Measurements from ENCODE around the gene KHDC4.

DNA sequence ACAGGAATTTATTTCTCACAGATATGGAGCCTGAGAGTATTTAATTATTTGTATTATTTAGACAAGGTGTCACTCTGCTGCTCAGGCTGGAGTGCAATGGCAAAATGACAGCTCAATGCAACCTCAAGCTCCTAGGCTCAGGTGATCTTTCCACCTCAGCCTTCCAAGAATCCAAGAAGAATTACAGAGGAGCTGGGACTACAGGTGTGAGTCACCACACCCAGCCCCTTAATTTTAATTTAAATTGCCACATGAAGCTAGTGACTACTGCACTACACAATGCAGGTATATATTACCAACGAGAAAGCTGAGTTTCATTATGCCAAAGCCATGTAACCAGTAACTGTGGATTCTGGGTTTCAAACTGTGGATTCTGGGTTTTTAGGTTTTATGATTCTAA, 2.1 kb downstream of the KHDC4 start:
- TF ChIP-seq POLR2AphosphoS5 (IDR thresholded peaks at IDR 0.05; ENCODE audit: control insufficient read depth, insufficient read depth, low read depth, low read length) (no peak), PHF20 (IDR thresholded peaks at IDR 0.05; ENCODE audit: partially characterized antibody) (no peak), FOXM1 (IDR thresholded peaks at IDR 0.05; ENCODE audit: low read depth) (no peak), FOXM1 (CRISPR knock-in tag; IDR thresholded peaks at IDR 0.05; ENCODE audit: low read depth) (no peak), CHD2 (IDR thresholded peaks at IDR 0.05; ENCODE audit: low read depth, low read length) (no peak), EZH2 (IDR thresholded peaks at IDR 0.05; ENCODE audit: borderline replicate concordance, low read depth, low read length) (no peak), TEAD4 (IDR thresholded peaks at IDR 0.05; ENCODE audit: low read length) (no peak), TEAD4 (CRISPR knock-in tag; IDR thresholded peaks at IDR 0.05; ENCODE audit: borderline replicate concordance) (no peak), TRIM24 (IDR thresholded peaks at IDR 0.05) (no peak), FOXA1 (IDR thresholded peaks at IDR 0.05; ENCODE audit: borderline replicate concordance) (no peak)
- TF ChIP-seq, protein P1, sequence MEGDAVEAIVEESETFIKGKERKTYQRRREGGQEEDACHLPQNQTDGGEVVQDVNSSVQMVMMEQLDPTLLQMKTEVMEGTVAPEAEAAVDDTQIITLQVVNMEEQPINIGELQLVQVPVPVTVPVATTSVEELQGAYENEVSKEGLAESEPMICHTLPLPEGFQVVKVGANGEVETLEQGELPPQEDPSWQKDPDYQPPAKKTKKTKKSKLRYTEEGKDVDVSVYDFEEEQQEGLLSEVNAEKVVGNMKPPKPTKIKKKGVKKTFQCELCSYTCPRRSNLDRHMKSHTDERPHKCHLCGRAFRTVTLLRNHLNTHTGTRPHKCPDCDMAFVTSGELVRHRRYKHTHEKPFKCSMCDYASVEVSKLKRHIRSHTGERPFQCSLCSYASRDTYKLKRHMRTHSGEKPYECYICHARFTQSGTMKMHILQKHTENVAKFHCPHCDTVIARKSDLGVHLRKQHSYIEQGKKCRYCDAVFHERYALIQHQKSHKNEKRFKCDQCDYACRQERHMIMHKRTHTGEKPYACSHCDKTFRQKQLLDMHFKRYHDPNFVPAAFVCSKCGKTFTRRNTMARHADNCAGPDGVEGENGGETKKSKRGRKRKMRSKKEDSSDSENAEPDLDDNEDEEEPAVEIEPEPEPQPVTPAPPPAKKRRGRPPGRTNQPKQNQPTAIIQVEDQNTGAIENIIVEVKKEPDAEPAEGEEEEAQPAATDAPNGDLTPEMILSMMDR (IDR thresholded peaks at IDR 0.05 in 2 of 3, conservative IDR thresholded peaks at IDR 0.05 in 1 of 3; ENCODE audit: insufficient read depth in 2 of 3, low read depth in 1 of 3, low read length in 3 of 3) = no peak
- TF ChIP-seq, protein P2, sequence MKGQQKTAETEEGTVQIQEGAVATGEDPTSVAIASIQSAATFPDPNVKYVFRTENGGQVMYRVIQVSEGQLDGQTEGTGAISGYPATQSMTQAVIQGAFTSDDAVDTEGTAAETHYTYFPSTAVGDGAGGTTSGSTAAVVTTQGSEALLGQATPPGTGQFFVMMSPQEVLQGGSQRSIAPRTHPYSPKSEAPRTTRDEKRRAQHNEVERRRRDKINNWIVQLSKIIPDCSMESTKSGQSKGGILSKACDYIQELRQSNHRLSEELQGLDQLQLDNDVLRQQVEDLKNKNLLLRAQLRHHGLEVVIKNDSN (CRISPR knock-in tag; IDR thresholded peaks at IDR 0.05) = no peak
- TF ChIP-seq, protein P3, sequence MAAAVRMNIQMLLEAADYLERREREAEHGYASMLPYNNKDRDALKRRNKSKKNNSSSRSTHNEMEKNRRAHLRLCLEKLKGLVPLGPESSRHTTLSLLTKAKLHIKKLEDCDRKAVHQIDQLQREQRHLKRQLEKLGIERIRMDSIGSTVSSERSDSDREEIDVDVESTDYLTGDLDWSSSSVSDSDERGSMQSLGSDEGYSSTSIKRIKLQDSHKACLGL (CRISPR knock-in tag; IDR thresholded peaks at IDR 0.05; ENCODE audit: borderline replicate concordance, poor library complexity, severe bottlenecking) = no peak

Data from K562 (cell line).